ENCODE measurements around the gene DAPK1.

DAPK1 gene

GRCh38 chr9:87581513-87581912 lies 83.8 kb downstream of the DAPK1 start:
- H3K4me3 ChIP-seq (replicated peaks in 1 of 2; ENCODE audit: low read depth in 2 of 2, low read length in 2 of 2), result no peak overlapping the region
- DNase-seq (ENCODE audit: low read depth in 2 of 2), result peak; percentile 29 to 76
- no peak for TF ChIP-seq CTCF (IDR thresholded peaks at IDR 0.05; ENCODE audit: low read depth, low read length)

- no peak for TF ChIP-seq CTCF (IDR thresholded peaks at IDR 0.05; ENCODE audit: low read depth, low read length)
- DNase-seq (ENCODE audit: low read depth in 2 of 2), result no peak
- no peak overlapping the region for H3K4me3 ChIP-seq (replicated peaks in 1 of 2; ENCODE audit: low read depth in 2 of 2, low read length in 2 of 2)
Measured at GRCh38 chr9:87581949-87582637, 84.4 kb downstream of the DAPK1 start.

GRCh38 chr9:87584326-87584725 lies 86.7 kb downstream of the DAPK1 start:
- no peak for DNase-seq (ENCODE audit: low read depth in 2 of 2)
- H3K4me3 ChIP-seq (replicated peaks in 1 of 2; ENCODE audit: low read depth in 2 of 2, low read length in 2 of 2), result no peak overlapping the region
- TF ChIP-seq CTCF (IDR thresholded peaks at IDR 0.05; ENCODE audit: low read depth, low read length), result no peak

GRCh38 chr9:87585123-87585855 lies 87.6 kb downstream of the DAPK1 start:
- no peak for TF ChIP-seq CTCF (IDR thresholded peaks at IDR 0.05; ENCODE audit: low read depth, low read length)
- no peak for DNase-seq (ENCODE audit: low read depth in 2 of 2)
- no peak overlapping the region for H3K4me3 ChIP-seq (replicated peaks in 1 of 2; ENCODE audit: low read depth in 2 of 2, low read length in 2 of 2)

- no peak for DNase-seq (ENCODE audit: low read depth in 2 of 2)
- H3K4me3 ChIP-seq (replicated peaks in 1 of 2; ENCODE audit: low read depth in 2 of 2, low read length in 2 of 2), result no peak overlapping the region
- TF ChIP-seq CTCF (IDR thresholded peaks at IDR 0.05; ENCODE audit: low read depth, low read length), result no peak
Measured at GRCh38 chr9:87586731-87587355, 89.2 kb downstream of the DAPK1 start.

- TF ChIP-seq CTCF (IDR thresholded peaks at IDR 0.05; ENCODE audit: low read depth, low read length), result no peak
- no peak overlapping the region for H3K4me3 ChIP-seq (replicated peaks in 1 of 2; ENCODE audit: low read depth in 2 of 2, low read length in 2 of 2)
- DNase-seq (ENCODE audit: low read depth in 2 of 2), result no peak
Measured at GRCh38 chr9:87587356-87587745, 89.7 kb downstream of the DAPK1 start.
